ENCODE measurements around the gene IL1RAPL2. TPM values are rescaled to one million over a fixed set of nuclear protein-coding genes. Genes with fewer than 3 reads are reported as not detected.
A peak's percentile ranks its signal among the peaks of the same experiment; 100 is the strongest.
"Not testable (repeated sequence)": the region's sequence is repeated elsewhere in the genome, so short reads cannot be mapped to it uniquely, and the experiment has no call there.

The IL1RAPL2 gene
- 1.8 TPM for total RNA-seq

DNA sequence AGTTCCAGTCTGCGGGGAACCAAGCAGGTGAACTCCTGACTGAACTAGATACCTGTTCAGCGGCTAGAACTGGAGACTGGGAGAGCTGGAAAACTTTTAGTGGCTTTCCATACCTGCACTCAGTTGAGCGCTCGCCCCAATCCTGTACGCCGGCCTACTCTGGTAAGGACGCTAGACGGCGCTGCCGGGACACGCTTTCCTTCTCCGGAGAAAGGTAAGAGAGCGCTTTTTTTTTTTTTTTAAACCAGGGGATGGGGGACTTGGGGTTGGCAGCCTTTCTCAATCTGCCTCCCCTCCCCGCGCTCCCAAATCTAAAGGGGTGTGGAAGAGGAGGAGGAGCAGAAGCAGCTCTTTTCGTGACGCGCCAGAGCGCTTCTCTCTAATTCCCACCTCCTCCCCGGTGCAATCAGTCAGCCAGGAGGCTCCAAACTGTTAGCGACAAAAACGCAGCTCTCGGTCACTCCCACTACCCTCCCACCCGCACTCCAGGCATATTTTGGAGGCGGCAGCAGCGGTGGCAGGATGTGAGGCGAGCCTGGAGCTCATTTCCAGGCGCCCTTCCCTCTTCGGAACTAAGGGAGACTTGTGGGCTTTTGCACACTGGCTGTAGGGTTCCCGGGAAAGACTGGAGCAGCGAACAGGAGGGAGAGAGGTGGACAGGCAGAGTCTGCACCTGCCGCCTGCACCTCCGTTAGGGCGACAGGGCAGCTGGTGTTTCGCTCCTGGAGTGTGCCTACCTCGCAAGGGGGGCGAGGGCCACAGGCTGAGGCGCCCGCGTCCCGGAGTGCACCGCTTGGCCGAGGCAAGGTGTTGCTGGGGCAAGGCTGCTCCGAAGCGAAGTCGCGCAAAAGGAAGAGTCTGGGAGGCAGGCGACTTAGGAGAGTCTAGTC lies at the start of gene IL1RAPL2:
TSS of gene IL1RAPL2 (plus strand) at position 409 of the 890 bp plus-strand sequence.
- no peak for DNase-seq

DNA sequence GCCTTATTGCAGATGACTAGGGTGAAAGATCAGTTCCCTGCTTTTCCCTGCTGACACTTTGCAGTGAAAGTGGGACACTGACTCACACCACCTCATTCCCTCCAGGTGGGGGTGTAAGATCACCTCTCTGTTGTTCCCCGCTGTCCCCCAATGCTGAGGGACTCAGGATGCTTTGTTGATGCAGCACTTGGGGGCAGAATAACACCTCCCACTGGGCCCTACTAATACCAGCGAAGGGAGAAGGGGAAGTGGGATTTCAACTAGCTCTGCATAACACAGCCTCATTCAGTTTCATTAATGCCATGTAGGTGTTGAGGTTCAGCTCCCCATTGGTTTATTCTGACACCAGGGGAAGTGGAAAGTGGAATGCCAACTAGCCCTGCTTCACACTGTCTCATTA lies 43.6 kb upstream of the IL1RAPL2 start:
- DNase-seq: no peak

- no peak for DNase-seq
Measured at GRCh38 chrX:104523858-104524257, 42.1 kb upstream of the IL1RAPL2 start.

DNA sequence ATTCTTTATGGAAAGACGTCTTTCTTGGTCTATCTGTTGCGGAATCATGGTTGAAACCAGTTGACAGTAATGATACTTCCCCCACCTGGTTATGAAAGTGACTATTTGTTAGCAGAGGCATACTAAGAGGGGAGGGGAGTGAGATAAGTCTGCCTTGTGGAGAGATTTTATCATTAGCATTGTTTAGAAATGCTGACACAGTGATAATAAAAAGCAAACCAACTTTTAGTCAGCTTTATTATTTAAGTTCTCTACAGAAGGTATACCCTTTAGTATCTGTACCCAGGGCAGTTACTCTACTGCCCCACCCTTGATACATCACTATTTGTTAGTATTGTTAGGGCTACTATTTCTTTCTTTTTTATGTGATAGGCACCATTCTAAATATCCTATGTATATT lies 26.9 kb upstream of the IL1RAPL2 start:
- no peak for DNase-seq

DNA sequence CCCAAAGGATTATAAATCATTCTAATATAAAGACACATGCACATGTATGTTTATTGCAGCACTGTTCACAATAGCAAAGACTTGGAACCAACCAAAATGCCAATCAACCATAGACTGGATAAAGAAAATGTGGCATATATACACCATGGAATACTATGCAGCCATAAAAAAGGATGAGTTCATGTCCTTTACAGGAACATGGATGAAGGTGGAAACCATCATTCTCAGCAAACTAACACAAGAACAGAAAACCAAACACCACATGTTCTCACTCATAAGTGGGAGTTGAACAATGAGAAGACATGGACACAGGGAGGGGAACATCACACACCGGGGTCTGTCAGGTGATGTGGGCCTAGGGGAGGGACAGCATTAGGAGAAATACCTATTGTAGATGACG lies 23.6 kb upstream of the IL1RAPL2 start:
- DNase-seq: not testable (repeated sequence)

- no peak for DNase-seq
Measured at GRCh38 chrX:104564335-104564734, 1.7 kb upstream of the IL1RAPL2 start.

DNA sequence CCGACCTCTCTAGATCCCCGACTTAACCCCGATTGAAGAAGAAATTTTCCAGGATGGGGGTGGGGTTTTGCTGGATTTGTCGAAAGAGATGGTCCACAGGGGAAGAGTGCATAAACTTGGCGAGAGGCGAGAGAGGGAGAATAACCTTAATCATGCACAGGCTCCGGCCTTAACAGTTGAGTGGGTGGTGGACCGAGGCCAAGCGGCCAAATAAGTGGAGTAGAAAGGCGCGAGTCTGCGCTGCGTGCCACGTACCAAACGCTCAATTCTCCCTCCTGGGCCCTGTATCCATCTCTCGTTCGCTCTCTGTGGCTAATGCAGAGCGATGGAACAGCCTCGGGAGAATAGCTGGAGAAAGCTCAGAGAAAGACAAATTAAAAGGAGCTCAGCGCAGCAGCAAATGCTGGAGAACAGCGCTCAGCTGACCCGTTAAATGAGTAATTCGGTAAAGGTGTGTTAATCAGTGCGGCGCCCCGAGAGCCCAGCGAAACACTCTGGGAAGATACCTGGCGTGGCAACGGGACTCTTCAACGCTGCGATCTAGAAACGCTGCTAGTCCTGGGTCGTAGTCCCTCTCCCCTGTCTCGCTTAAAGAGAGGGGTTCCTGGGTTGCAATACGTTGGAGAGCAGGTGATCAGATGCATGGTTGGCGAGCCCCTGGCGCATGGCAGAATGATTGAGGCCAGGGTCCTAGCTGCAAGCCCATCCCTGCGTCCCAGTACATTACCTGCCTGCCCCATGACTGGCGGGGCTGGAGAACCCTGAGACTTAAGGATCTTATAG lies 887 bp upstream of the IL1RAPL2 start:
- DNase-seq: no peak

GRCh38 chrX:104566681-104567501 lies 892 bp downstream of the IL1RAPL2 start:
- no peak for DNase-seq

- no peak for DNase-seq
Measured at GRCh38 chrX:104567506-104567905, 1.5 kb downstream of the IL1RAPL2 start.

GRCh38 chrX:104568304-104568915 lies 2.4 kb downstream of the IL1RAPL2 start:
- no peak for DNase-seq

GRCh38 chrX:104618106-104618895 lies 52.3 kb downstream of the IL1RAPL2 start:
- DNase-seq: no peak

DNA sequence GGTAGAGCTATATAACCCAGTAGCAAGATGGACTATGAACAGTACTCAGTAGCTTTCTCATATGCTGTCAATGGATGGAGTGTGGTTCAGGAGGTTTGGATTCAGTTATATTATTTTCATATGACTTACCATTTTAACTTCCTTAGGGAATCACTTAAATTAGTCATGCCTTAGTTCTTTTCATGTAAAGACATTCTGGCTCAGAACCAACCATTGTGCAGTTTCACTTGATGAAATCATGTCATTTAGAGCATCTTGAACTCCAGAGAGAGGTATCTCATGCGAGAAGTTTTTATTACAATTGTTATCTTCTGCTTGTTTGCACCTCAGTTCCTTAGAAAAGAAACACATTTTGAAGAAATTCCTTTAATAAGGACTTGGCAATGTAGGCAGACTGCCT lies 55.8 kb downstream of the IL1RAPL2 start:
- DNase-seq: no peak

- DNase-seq: no peak
Measured at GRCh38 chrX:104641176-104641575, 75.2 kb downstream of the IL1RAPL2 start.

GRCh38 chrX:104647084-104647483 lies 81.1 kb downstream of the IL1RAPL2 start:
- DNase-seq: no peak

DNA sequence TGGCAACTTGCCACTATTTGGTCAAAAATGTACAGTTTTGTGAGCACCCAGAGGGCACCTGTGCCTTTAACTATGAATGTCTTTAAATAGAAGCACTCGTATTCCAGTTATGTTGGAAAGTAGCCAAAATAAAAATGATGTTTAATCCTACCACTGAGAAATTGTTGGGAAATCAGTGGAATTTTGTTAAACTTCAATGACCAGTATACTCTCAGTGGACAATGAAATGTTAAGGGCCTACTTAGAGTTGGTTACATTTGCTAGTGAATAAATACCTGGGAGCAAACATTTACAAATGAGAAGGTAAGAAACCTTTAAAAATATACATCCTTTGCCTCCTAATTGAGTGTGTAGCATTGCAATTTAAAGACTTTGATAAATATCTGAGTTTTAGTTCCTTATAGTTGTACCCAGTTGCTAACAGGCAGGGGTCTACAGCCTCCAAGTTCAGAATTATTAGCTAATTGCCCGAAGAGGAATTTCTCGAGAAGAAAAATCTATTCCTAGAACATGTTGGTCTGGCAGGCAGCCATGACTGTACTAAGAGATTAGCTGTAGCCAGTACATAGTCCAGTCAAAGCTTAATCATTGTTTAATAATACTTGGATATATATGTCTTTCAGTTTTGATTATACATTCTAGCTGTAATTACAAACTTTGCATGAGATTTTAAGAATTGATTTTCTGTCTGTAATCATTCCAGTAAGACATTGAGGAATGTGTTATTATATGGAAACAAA lies 93.2 kb downstream of the IL1RAPL2 start:
- DNase-seq: no peak

- no peak for DNase-seq
Measured at GRCh38 chrX:104660092-104660491, 94.1 kb downstream of the IL1RAPL2 start.

GRCh38 chrX:104662694-104663093 lies 96.7 kb downstream of the IL1RAPL2 start:
- DNase-seq: no peak

DNA sequence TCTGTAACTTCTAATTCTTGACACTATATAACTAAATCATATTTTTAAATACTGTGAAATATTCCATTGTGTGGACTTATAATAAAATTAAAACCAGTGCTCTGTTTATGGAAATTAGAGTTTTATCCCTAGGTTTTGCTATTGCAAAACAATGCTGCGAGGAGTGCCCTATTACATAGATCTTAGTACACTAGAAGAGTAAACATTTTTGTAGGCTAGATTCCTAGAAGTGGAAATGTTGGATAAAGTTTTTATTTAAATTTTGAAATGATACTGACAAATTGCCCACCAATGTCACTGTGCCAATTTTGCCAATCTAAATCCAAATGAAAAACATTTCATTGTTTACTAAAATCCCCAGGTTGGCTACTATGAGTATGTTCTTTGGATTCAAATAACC lies 99.7 kb downstream of the IL1RAPL2 start:
- no peak for DNase-seq

GRCh38 chrX:104668550-104668949 lies 102.6 kb downstream of the IL1RAPL2 start:
- peak; percentile 2 for DNase-seq

GRCh38 chrX:104669063-104669462 lies 103.1 kb downstream of the IL1RAPL2 start:
- DNase-seq: no peak
